ENCODE measurements around the gene MMP11.

GRCh38 chr22:23759566-23759965, 13.1 kb upstream of the MMP11 start:
- TF ChIP-seq CTCF (IDR thresholded peaks at IDR 0.05; ENCODE audit: insufficient read depth, low read depth, low read length) (no peak), EZH2 (IDR thresholded peaks at IDR 0.05; ENCODE audit: insufficient read depth, low read length) (no peak)

All from astrocyte (in vitro differentiated cells and primary cell).